NCI-H1105 (cell line): ENCODE results near the gene ACTG1.

Experiments
- DNase-seq: peaks from one replicate; lab custom pipeline; 2025; lab: John Stamatoyannopoulos, UW

ACTG1 gene

DNA sequence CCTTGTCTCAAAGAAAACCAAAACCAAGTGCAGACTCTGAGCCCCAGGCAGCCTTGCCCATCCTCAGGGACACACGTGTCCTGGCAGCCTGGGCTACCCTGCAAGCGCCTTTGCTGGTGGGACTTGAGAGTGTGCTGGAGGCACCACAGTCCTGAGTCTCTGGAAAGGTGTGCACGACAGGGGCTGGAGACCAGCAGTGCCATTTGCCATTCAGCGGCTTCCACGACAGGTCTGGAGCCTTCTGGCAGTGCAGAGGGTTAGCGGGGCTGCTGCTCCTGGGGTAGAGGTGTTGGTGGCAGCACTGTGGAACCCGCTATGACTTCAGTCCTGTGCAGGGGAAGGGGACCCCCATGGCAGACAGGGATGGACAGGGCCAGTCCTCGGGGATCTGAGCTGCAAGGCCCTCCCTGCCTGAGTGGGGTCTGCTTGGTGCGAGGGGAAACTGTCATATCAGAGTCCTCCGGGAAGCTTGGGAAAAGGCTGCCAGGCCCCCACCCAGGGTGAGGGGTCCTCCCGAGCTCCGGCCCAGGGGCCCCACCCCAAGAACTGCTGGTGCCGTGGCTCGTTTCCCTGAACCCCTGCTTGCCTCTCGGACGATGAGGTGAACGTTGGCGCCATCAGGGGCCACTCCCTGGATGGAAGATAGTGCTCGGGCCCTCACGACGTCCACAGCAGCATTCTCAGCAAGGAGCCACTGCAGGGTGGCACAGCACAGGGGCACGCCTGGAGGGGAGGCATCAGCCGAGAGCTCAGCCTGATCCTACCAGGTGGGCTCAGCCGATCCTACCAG, 32.8 kb upstream of the ACTG1 start:
- DNase-seq = no peak

DNA sequence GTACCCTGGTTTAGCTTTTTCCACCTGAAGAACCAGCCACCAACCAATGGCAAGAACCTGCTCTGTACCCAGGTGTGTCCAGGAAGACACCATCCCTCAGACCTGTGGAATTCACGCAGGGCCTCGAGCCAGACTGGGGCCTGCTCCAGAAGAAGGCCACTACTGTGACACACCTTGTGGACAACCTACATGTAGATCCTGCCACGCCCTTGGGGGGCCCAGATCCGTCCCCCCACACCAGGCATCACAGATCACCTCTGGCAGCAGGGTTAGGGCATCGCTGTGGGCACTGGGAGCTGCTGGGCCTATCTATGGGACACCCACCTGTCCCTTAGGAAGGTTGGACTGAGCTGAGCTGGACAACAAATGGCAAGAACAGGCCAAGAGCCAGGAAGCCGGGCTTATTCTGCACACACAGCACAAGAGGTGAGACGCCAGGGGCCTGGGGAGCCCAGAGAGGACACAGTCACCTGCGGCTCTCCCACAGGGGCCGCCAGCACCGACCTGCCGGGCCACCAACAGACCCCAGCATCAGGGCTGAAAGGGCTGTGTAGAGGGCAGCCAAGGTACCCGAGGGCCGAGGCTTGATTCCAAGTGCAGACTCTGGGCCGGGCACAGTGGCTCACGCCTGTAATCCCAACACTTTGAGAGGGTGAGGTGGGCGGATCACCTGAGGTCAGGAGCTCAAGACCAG, 31.8 kb upstream of the ACTG1 start:
- DNase-seq = no peak

DNA sequence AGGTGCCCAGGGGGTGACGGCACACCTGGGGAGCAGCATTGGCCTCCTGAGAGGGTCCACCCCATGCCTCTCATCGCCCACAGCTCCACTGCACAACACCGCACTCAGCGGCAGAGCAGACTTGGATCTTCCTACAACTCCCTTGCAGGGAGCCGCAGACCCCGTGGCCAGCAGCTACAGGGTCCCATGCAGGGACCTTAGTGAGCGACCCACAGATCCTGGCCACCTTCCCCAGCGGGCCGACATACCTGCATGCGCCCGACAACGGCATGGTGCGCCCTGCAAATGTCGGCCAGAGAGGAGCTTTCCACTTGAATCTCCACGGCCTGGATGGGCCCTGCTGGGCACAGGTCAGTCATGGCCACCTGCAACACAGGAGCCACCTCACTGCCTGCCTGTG, 31.2 kb upstream of the ACTG1 start:
- DNase-seq = no peak

DNA sequence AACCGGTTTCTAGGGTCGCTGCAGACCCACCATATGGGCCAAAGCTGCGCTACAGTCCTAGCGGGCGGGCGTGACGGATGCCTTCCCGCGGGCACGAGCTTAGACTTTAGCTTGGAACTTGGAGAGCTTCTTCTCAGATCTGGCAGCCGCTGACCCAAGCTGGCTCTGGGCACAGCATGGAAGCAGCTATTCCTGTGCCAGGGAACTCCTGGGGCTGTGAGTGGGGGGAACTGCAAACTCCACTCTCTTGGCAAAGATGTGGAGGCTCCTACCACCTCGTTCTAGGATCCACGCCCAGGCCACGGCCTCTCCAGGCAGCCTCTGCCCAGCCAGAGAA, 30.7 kb upstream of the ACTG1 start:
- no peak for DNase-seq

DNA sequence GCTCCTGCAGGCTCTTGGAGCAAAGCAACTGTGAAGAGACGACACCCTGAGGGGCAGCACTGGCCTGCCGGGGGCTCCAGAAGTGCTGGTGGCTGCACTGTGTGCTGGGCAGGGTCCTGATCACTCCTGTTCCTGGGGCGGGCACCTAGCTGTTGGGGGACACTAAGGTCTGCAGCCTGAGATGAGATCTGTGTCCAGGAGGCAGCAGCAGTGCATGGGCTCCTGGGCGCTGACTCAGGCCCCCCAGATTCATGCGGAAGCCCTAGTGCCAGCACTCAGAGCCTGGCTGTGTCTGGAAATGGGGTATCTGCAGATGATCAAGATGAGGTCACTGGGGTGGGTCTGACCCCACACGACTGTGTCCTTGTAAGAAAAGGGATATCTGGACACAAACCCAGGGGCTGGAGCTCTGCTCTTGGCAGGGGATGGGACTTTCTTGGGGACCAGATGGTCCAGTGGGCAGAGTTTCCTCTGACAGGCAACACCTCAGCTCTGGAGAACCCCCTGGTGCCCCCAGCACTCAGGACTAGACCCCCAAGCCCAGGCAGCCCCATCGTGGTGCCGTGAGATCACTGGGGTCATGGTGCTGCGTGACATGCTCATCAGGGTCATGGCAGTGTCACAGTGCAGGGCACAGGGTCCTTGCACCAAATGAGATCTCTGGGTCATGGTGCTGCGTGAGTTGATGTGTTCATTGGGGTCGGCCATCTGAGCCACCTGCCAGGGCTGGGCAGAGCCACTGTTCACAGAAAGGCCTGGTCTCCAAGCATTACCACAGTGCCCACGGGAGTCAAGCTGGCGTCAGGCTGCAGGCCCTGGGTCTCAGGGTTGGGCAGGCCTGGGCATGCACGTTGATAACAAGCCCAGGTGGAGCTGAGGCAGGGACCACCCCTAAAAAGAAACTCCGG, 30.1 kb upstream of the ACTG1 start:
- no peak for DNase-seq

DNA sequence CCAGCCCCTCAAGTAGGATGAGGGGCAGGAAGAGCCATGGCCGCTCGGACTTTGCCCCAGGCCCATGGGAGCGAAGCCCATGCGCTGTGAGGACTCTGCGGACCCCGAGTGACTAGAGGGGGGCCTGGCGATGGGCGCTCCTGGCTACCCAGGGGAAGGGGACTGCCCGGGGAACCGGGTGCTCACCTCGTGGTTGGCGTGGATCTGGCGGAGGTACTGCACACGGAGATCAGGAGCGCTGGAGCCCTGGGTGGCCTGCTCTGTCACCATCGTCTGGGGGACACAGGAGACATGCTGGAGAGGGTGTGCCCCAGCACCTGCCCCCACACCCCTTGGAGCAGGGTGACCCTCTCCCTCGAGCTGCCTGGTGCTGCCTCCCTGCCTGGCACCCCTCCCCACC, 28.5 kb upstream of the ACTG1 start:
- no peak for DNase-seq

DNA sequence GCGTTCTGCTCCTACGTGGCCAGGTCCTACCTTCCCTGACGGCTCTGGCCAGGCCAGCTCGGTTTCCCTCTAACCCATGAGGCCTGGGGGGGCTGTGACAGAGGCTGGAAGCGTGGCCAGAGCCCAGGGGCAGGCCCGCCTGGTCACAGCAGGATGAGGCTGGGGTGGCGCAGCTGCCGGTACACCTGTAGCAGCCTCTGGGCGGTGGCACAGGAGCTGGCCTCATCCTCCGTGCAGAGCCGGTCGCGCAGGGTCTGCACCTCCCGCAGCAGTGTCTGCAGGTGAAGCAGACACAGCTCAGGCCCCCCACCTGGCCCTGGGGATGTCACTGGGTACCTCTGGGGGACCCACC, 28.1 kb upstream of the ACTG1 start:
- no peak for DNase-seq

DNA sequence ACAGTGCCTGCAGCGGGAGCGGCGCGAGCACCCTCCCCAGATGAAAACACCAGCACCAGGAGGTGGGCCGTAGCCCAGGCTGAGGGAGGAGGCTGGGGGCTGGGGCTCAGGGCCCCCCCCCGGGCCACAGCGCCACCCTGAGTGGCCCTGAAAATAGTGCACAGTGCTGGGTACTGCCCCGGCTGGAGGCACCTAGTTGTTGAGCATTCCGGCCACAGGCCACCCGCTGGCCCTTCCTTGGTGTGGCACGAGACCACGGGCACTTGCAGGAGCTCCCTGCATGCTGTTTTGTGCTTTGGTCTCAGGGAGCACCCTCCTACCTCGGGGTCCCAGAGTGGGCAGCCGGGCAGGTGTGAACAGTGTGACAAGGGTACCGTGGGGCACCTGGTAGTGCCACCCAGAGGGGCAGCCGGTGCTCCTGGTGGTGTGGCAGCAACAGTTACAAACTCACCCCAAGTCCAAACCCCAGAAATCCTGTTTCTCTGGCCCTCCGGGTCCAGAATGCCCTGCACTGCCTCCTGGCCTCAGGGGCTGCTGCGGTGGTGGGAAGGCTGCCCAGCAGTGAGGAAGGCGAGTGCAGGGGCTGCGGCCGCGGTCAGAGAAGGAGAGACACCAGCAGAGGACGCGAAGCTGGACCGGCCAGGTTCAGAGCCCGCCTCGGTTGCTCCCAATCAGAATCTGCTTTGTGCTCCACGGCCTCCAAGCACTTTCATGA, 27.5 kb upstream of the ACTG1 start:
- DNase-seq = no peak

DNA sequence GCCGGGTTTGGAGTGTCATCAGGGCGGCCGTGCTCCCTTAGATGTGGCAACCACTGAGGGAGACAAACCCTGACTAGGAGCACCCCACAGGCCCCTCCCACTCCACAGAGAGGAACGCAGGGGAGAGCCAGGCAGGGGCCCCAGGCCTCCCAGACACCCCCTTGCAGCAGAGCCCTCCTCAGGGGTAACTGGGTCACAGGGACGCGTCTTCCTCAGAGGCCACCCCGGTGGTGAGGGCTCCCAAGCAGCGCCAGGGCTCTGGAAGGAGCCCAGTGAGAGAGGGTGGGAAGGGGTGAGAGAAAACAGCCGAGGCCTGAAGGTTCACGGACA, 26.9 kb upstream of the ACTG1 start:
- no peak for DNase-seq

DNA sequence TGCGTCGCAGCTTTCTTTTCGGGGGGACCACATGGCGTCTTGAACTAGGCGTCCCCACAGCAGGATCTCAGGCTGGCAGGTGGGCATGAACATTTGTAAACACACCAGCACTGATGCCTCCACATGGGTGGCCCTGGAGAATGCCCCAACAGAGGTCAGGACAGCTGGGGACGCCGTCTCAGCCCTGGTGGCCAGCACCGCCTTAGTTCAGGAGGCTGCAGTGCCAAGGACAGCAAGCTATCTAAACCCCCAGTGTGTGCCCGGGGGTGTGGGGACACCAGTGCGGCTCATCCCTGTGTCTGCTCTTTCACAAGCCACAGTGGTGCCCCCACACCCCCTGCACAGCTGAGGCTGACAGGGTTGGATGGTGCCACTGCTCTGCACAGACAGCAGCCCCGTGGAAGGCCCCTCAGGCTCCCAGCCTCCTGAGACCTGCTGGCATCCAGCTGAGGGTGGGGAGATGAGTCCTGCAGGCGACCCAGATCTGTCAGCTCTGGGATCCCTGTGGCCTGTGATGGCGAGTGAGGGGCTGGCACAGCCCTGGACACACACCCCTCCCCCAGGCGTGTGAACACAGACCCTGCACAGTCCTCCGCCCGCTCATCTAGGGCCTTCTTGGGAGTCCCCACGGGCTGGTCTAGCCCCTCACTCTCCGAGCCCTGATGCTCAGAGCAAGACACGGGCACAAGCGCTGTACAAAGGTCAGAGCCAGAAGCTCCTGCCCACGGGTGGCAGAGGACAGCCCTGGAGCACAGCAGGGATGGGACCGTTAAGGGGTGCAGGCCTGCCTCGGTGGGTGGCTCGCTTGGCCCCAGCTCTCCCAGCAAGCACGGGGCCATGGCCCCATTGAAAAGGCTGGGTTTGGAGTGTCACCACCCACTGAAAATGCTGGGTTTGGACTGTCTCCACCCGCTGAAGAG, 26.3 kb upstream of the ACTG1 start:
- DNase-seq = no peak

DNA sequence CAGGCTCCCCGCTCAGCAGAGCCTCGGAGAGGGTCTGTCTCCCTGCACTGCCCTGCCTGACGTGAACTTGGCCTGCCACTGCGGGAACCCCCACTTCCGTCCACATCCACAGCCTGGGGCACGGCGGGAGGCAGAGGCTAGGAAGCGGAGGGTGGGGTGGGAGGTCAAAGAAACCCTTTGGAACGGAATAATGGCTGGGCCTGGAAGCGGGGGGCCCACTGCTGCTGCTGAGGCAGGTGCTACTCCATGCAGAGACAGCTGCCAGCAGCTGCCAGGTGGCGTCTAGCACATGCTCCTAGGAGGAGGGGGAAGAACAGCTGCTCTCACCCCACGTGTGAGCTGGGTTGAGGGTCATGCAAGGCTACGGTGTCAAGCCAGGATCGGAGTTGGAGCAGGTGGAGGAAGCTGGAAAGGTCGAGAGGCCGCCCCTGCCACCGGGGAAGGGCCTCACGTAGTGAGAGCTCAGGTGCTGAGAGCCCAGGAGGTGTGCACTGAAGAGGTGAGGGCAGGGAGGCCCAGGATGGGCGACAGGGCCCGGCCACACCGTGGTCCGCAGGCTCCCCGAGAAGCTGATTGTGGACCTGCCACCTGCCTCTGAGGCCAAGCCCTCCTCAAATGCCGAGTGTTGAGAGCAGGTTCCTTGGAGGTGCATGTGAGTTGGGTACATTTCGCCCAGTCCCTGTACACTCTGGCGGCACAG, 25.4 kb upstream of the ACTG1 start:
- peak; percentile 94 for DNase-seq

DNA sequence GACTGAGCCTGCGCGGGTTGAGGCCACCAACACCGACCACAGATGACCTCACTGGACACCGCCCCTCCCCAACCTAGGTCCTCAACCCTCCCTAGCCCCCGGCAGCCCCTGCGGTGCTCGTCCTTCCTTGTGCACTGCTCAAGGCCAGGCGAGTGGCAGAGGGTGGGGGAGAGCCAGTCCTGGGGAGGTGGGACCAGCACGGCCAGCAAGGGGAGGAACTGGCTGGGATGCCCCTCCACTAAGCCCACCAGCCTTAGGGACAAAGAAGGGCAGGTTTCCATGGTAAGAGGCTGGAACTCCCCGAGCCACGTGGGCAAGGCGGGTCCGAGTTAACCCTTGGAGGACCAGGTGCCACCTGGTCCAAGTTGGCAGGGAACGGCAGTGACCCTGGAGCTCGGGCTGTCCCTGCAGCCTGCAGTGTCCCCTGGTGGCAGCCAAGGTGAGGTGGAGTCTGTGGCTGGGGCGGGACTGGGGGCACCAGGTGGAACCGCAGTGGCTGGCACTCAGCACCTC, 24.8 kb upstream of the ACTG1 start:
- peak; percentile 83 for DNase-seq

DNA sequence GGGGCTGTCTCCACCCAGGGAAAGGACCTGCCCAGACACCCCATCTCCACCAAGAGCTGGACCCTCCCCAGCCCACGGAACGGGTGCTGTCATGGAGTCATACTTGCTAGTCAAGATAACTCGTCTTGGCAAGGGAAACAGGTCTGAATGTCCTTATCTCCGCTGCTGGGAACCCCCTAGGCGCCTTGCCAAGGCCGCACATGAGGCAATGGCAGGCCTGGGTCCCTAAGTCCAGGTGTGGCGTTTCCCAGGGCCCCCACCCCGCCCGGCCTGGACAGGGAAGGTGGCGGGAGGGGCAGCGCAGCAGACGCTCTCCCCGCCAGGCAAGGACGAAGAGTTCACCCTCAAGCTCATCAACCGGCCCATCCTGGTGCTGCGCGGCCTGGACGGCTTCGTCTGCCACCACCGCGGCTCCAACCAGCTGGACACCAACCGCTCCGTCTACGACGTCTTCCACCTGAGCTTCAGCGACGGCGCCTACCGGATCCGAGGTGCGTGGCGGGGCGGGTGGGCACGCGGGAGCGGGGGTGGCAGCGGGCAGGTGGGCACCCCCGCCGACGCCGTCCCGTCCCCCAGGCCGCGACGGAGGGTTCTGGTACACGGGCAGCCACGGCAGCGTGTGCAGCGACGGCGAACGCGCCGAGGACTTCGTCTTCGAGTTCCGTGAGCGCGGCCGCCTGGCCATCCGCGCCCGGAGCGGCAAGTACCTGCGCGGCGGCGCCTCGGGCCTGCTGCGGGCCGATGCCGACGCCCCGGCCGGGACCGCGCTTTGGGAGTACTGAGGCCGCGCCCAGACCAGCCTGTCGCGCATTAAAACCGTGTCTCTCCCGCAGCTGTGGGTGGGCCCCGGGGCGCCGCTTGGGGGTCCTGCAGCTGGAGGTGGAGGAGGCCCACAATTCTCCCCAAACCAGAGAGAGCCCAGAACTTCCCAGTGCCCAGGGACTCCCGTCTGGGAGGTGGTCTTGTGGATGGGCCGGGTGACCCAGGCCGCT, 24.0 kb upstream of the ACTG1 start:
- DNase-seq = no peak

DNA sequence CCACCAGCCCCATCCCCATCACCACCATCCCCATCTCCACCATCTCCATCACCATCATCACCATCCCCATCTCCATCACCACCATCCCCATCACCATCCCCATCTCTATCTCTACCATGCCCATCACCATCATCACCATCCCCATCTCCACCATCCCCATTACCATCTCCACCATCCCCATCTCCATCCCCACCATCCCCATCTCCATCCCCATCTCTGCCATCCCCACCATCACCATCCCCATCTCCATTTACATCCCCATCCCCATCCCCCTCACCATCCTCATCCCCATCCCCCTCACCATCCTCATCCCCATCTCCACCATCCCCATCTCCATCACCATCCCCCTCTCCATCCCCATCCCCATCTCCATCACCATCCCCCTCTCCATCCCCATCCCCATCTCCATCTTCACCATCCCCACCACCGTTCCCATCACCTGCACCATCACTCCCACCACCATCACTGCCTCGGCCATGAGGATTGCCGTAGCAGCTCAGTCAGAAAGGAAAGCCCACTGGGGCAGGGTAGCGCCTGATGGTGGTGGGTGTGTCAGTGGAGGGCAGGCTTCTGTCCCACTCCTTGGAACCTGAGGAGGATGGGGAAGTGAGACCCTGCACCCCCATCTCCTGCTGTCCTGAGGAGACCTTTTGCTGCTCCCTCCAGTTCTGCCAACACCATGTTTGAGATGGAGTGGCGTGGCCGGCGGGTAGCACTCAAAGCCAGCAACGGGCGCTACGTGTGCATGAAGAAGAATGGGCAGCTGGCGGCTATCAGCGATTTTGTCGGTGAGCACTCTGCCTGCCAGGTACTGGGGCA, 23.1 kb upstream of the ACTG1 start:
- no peak for DNase-seq

DNA sequence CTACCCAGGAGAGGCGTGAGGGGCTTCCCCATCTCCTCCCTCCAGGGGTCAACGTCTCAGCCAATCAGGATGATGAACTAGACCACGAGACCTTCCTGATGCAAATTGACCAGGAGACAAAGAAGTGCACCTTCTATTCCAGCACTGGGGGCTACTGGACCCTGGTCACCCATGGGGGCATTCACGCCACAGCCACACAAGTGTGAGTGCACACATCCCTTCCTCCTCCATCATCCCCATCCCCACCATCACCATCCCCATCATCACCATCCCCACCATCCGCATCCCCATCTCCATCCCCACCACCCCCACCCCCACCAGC, 22.4 kb upstream of the ACTG1 start:
- DNase-seq = no peak

DNA sequence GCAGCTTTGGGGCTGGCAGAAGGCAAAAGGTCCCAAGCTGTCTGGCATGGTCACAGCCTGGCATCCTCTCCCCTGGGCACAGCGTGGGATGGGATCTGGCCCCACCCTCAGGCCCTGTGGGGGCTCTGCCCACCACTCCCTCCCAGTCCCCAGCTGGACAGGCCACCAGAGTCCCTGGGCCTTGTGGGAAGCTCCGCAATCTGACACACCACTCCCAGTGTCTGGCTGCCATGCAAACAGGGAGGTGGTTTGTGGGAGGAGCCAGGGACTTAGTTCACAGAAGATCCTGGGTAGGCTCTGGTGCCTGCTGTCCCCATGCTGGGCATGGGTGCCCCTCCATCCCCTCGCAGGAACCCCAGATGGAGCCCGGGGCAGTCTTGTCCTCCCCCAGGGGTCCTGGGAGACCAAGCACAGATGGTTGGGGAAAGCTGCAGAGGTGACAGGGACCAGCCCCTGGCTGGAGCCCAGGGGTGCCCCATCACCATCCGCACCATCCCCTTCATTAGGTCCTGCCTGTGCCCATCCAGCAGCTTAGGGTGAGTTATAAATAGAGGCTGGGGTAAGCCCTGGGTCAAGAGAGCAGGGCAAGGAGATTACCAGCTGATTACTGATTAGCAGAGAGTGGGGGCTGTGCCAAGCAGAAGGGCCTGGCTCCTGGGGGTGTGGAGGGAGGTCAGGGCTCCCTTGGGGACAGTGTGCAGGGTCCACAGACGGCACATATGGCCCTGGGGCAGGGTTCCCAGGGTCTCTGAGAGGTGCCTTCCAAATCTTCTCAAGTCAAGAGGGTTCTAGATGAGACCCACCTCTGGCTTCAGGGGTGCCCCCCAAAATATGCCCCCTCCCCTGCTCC, 21.8 kb upstream of the ACTG1 start:
- no peak for DNase-seq

DNA sequence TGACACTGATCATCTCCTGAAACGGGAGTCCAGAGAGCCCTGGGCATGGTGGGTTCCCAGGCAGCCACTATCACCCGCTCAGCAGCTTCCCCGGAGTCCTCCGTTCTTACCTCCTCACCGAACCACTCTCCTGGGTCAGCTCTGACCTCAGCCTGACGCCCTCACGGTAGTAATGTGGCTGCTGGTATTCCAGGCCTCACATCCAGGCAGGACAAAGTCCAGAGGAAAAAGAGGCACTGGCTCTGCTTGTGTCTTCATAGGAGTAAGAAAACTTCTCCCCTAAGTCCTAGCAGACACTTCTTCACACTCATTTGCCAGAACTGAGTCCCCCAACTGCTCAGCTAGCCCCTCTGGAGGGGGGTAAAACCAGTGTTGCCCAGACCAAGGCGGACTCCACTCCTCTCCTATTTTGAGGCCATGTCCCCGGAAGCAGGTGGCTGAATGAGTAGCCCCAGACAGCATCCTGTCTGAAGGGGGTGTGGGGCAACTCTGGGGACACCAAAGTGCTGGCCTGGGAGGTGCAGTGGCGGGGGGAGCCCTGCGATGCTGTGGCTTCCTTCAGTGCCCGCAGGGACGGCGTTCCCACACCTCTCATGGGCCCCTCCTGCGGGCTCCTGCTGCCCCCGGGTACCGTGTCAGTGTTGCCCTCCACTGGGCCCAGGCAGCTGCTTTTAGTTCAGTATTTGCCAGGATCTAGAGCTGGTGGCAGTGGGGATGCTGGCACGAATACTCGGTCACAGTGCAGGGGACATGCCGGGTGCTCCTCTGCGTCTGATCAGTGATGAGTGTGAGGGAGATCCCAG, 20.9 kb upstream of the ACTG1 start:
- no peak for DNase-seq
